Glutamatergic neuron (in vitro differentiated cells): Measurements from ENCODE around the gene METTL5. TPM values are rescaled to one million over a fixed set of nuclear protein-coding genes. Genes with fewer than 3 reads are reported as not detected.
"Not testable (repeated sequence)": the region's sequence is repeated elsewhere in the genome, so short reads cannot be mapped to it uniquely, and the experiment has no call there.

Source experiments
- DNase-seq: peaks from one replicate; pipeline ENCODE4 v3.0.0; 2022
- H3K27ac Mint-ChIP-seq: one replicate; pipeline ENCODE4 v1.8.0; 2020; ENCODE audit warnings: mild to moderate bottlenecking, mixed read lengths, inconsistent platforms; ENCODE audit not compliant: unreplicated experiment
- H3K27me3 Mint-ChIP-seq: one replicate; pipeline ENCODE4 v1.8.0; 2020; ENCODE audit warnings: mild to moderate bottlenecking, moderate library complexity, mixed read lengths, inconsistent platforms; ENCODE audit not compliant: unreplicated experiment
- H3K36me3 Mint-ChIP-seq: one replicate; pipeline ENCODE4 v1.8.0; 2020; ENCODE audit warnings: mild to moderate bottlenecking, mixed read lengths, inconsistent platforms; ENCODE audit not compliant: unreplicated experiment
- H3K4me1 Mint-ChIP-seq: one replicate; pipeline ENCODE4 v1.8.0; 2020; ENCODE audit warnings: mild to moderate bottlenecking, low read depth, mixed read lengths, inconsistent platforms; ENCODE audit not compliant: unreplicated experiment
- H3K4me3 Mint-ChIP-seq: one replicate; pipeline ENCODE4 v1.8.0; 2020; ENCODE audit warnings: mild to moderate bottlenecking, mixed read lengths, inconsistent platforms; ENCODE audit not compliant: unreplicated experiment
- H3K9me3 Mint-ChIP-seq: one replicate; pipeline ENCODE4 v1.8.0; 2020; ENCODE audit warnings: mild to moderate bottlenecking, moderate library complexity, mixed read lengths, inconsistent platforms; ENCODE audit not compliant: unreplicated experiment
- total RNA-seq: library from RNA; stranded (reverse); fragmentation: NEBNext Ultra II Directional; extraction: Animal tissue kit (Norgen Biotek cat#: 25700); gene quantifications from one replicate; pipeline ENCODE4 v1.2.1, GENCODE V29; 2021; ENCODE audit not compliant: unreplicated experiment
- TF ChIP-seq, protein P1 (sequence below): fragments of 200-600 bp; sonication (generic); IDR thresholded peaks from one replicate; pipeline ENCODE4 v1.5.0; 2021; ENCODE audit not compliant: partially characterized antibody, unreplicated experiment

METTL5 gene
- total RNA-seq, 1 donor from 2014 or later: 34.0 TPM

- H3K36me3 Mint-ChIP-seq: no peaks in the 10 kb centered on the region
- TF ChIP-seq, protein P1, sequence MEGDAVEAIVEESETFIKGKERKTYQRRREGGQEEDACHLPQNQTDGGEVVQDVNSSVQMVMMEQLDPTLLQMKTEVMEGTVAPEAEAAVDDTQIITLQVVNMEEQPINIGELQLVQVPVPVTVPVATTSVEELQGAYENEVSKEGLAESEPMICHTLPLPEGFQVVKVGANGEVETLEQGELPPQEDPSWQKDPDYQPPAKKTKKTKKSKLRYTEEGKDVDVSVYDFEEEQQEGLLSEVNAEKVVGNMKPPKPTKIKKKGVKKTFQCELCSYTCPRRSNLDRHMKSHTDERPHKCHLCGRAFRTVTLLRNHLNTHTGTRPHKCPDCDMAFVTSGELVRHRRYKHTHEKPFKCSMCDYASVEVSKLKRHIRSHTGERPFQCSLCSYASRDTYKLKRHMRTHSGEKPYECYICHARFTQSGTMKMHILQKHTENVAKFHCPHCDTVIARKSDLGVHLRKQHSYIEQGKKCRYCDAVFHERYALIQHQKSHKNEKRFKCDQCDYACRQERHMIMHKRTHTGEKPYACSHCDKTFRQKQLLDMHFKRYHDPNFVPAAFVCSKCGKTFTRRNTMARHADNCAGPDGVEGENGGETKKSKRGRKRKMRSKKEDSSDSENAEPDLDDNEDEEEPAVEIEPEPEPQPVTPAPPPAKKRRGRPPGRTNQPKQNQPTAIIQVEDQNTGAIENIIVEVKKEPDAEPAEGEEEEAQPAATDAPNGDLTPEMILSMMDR: no peak
- H3K4me3 Mint-ChIP-seq: no peak overlapping the region
- no peaks in the 10 kb centered on the region for H3K27me3 Mint-ChIP-seq
- H3K4me1 Mint-ChIP-seq: no peaks in the 10 kb centered on the region
- H3K9me3 Mint-ChIP-seq: no peaks in the 10 kb centered on the region
- H3K27ac Mint-ChIP-seq: no peak overlapping the region
- DNase-seq: no peak
These were observed 40.8 kb upstream of the METTL5 start for GRCh38 chr2:169865492-169865891.

- H3K36me3 Mint-ChIP-seq: no peaks in the 10 kb centered on the region
- no peaks in the 10 kb centered on the region for H3K9me3 Mint-ChIP-seq
- no peaks in the 10 kb centered on the region for H3K27me3 Mint-ChIP-seq
- H3K4me3 Mint-ChIP-seq: no peak overlapping the region
- H3K4me1 Mint-ChIP-seq: no peaks in the 10 kb centered on the region
- TF ChIP-seq, protein P1: no peak
- no peak overlapping the region for H3K27ac Mint-ChIP-seq
- no peak for DNase-seq
These were observed 38.1 kb upstream of the METTL5 start for GRCh38 chr2:169862816-169863215.

DNA sequence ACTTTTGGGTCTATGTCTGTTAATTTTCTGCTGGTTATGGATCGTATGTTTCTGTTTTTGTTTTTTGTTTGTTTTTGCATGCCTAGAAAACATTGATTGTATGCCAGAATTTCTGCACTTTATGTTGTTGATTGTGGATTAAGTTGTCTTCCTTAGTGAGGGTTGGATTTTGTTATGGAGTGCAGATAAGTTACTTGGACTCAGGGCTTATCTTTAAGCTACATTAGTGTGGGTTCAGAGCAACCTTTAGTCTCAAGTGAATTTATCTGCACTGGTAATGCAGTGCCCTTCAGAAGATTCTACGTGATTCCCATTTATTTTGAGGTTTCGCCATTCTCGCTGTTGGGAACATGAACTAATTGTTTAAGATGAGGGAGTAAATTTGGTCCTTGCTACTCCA, 35.4 kb upstream of the METTL5 start:
- Mint-ChIP-seq H3K27me3 (no peaks in the 10 kb centered on the region), H3K4me3 (no peak overlapping the region), H3K9me3 (peaks cover 1% of the 10 kb centered on the region), H3K36me3 (no peaks in the 10 kb centered on the region), H3K4me1 (no peaks in the 10 kb centered on the region), H3K27ac (no peak overlapping the region)
- TF ChIP-seq, protein P1: no peak
- no peak for DNase-seq

DNA sequence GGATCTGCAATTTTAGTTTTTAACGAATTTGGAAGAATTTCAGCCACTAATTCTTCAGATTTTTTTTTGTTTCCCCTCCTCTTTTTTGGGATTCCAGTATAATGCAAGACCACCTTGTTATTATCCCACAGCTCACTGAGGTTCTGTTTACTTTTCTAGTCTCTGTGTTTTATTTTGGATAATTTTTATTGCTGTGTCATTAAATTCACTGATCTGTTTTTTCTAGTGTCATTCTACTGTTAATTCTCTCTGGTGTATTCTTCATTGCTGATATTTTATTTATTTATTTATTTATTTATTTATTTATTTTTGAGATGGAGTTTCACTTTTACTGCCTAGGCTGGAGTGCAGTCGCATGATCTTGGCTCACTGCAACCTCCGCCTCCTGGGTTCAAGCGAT, 34.7 kb upstream of the METTL5 start:
- TF ChIP-seq, protein P1: no peak
- no peak for DNase-seq
- H3K36me3 Mint-ChIP-seq: no peaks in the 10 kb centered on the region
- no peak overlapping the region for H3K4me3 Mint-ChIP-seq
- H3K9me3 Mint-ChIP-seq: peaks cover 1% of the 10 kb centered on the region
- no peak overlapping the region for H3K27ac Mint-ChIP-seq
- no peaks in the 10 kb centered on the region for H3K27me3 Mint-ChIP-seq
- H3K4me1 Mint-ChIP-seq: no peaks in the 10 kb centered on the region

DNA sequence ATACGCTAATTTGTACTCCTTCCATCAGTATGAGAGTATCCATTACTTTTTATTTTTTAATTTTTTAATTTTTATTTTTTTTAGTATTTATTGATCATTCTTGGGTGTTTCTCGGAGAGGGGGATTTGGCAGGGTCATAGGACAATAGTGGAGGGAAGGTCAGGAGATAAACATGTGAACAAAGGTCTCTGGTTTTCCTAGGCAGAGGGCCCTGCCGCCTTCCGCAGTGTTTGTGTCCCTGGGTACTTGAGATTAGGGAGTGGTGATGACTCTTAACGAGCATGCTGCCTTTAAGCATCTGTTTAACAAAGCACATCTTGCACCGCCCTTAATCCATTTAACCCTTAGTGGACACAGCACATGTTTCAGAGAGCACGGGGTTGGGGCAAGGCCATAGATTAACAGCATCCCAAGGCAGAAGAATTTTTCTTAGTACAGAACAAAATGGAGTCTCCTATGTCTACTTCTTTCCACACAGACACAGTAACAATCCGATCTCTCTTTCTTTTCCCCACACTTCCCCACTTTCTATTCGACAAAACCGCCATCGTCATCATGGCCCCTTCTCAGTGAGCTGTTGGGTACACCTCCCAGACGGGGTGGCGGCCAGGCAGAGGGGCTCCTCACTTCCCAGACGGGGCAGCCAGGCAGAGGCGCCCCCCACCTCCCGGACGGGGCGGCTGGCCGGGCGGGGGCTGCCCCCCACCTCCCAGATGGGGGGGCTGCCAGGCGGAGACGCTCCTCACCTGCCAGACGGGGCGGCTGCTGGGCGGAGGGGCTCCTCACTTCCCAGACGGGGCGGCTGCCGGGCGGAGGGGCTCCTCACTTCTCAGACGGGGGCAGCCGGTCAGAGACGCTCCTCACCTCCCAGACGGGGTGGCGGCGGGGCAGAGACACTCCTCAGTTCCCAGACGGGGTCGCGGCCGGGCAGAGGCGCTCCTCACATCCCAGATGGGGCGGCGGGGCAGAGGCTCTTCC, 30.9 kb upstream of the METTL5 start:
- not testable (repeated sequence) for DNase-seq, H3K36me3 Mint-ChIP-seq, H3K9me3 Mint-ChIP-seq, H3K4me1 Mint-ChIP-seq, H3K4me3 Mint-ChIP-seq, H3K27me3 Mint-ChIP-seq
- peak overlapping the region; percentile 96 for H3K27ac Mint-ChIP-seq
